H1 (cell line): ENCODE data around the gene AP5S1. TPM values are rescaled to one million over a fixed set of nuclear protein-coding genes. Genes with fewer than 3 reads are reported as not detected.

Source experiments
- CTCF ChIA-PET: fragments of 300-600 bp; sonication (Branson Sonifier 250); formaldehyde crosslinking; loops from one replicate; lab custom pipeline; 2021; ENCODE audit not compliant: partially characterized antibody; lab: Charles Lee
- POLR2A ChIA-PET: fragments of 300-600 bp; sonication (Branson Sonifier 250); formaldehyde crosslinking; loops from one replicate; lab custom pipeline; 2021; ENCODE audit warnings: inconsistent platforms; ENCODE audit not compliant: partially characterized antibody; lab: Charles Lee
- DNase-seq, 2 experiments: peaks; one replicate each; pipeline versions ENCODE4 v3.0.0 to v3.0.0-alpha.2; 2010 to 2022; ENCODE audit warnings: low spot score in 2 of 2, low read depth in 1 of 2, mixed read lengths in 1 of 2
- FAIRE-seq: peaks from 2 replicates; lab custom pipeline; 2011; peaks lifted over from hg19 to GRCh38; lab: Jason Lieb, UNC
- H2AFZ ChIP-seq: 2 replicates; pipeline ENCODE4 v1.8.1; 2012; ENCODE audit warnings: low read length, inconsistent platforms
- H2AK5ac ChIP-seq: 2 replicates; pipeline ENCODE4 v1.6.1; 2013; ENCODE audit warnings: low read depth, low read length
- H2BK120ac ChIP-seq: replicated peaks from 2 replicates; pipeline ENCODE3; 2013; ENCODE audit warnings: low read depth, low read length, inconsistent platforms
- H2BK12ac ChIP-seq: 2 replicates; pipeline ENCODE4 v1.6.1; 2013; ENCODE audit warnings: low read depth, low read length
- H2BK15ac ChIP-seq: 2 replicates; pipeline ENCODE4 v1.6.1; 2013; ENCODE audit warnings: low read length
- H2BK20ac ChIP-seq: 2 replicates; pipeline ENCODE4 v1.6.1; 2013; ENCODE audit warnings: low read length
- H2BK5ac ChIP-seq: 2 replicates; pipeline ENCODE4 v1.6.1; 2013; ENCODE audit warnings: low read depth, low read length
- H3K14ac ChIP-seq: 2 replicates; pipeline ENCODE4 v1.6.1; 2013; ENCODE audit warnings: inconsistent platforms; ENCODE audit not compliant: insufficient read length
- H3K18ac ChIP-seq: 2 replicates; pipeline ENCODE4 v1.6.1; 2013; ENCODE audit warnings: low read length; ENCODE audit errors: extremely low read depth
- H3K23ac ChIP-seq: 2 replicates; pipeline ENCODE4 v1.6.1; 2013; ENCODE audit warnings: inconsistent platforms; ENCODE audit not compliant: insufficient read length
- H3K23me2 ChIP-seq: 2 replicates; pipeline ENCODE4 v1.6.1; 2013; ENCODE audit warnings: low read depth, low read length
- H3K27ac ChIP-seq: 2 replicates; pipeline ENCODE4 v1.6.1; 2011; ENCODE audit warnings: low read depth, low read length, inconsistent platforms
- H3K27me3 ChIP-seq, 4 experiments: replicated peaks in 1 of 4; 1 replicate in 1 of 4; 2 replicates in 3 of 4; pipeline versions ENCODE4 v1.6.1 to v1.8.1; 2011 to 2013; ENCODE audit warnings: low read length in 3 of 4, mild to moderate bottlenecking in 3 of 4, inconsistent platforms in 2 of 4, mixed read lengths in 2 of 4, moderate library complexity in 1 of 4; ENCODE audit not compliant: control insufficient read depth in 3 of 4, insufficient read depth in 3 of 4; ENCODE audit errors: extremely low read depth in 1 of 4
- H3K36me3 ChIP-seq, 4 experiments: 2 replicates each; pipeline versions ENCODE4 v1.6.1 to v1.8.1; 2011 to 2013; ENCODE audit warnings: mild to moderate bottlenecking in 4 of 4, low read length in 3 of 4, moderate library complexity in 2 of 4, control low read depth in 1 of 4, inconsistent platforms in 1 of 4; ENCODE audit not compliant: insufficient read depth in 4 of 4, control insufficient read depth in 2 of 4
- H3K4ac ChIP-seq: replicated peaks from 2 replicates; pipeline ENCODE3; 2013; ENCODE audit warnings: low read length, low read depth, mixed read lengths, inconsistent platforms; ENCODE audit not compliant: insufficient read length
- H3K4me1 ChIP-seq, 4 experiments: replicated peaks in 1 of 4; 1 replicate in 1 of 4; 2 replicates in 3 of 4; pipeline versions ENCODE4 v1.6.1 to v1.8.1; 2011 to 2013; ENCODE audit warnings: low read length in 3 of 4, inconsistent platforms in 2 of 4, mixed read lengths in 1 of 4; ENCODE audit not compliant: insufficient read depth in 4 of 4, control insufficient read depth in 3 of 4
- H3K4me2 ChIP-seq, 2 experiments: 2 replicates each; pipeline versions ENCODE4 v1.6.1 to v1.8.1; 2011 to 2013; ENCODE audit warnings: low read depth in 2 of 2, low read length in 2 of 2, control low read depth in 1 of 2, inconsistent platforms in 1 of 2, mild to moderate bottlenecking in 1 of 2; ENCODE audit not compliant: insufficient read depth in 1 of 2
- H3K4me3 ChIP-seq, 4 experiments: fragments of 200-600, 300-600 bp in 1 of 4; sonication (generic), shearing (Covaris generic), sonication (Bioruptor Twin) in 1 of 4; 2 replicates each; pipeline versions ENCODE4 v1.5.1 to v1.8.1; 2011 to 2016; ENCODE audit warnings: low read length in 4 of 4, low read depth in 3 of 4, control low read depth in 2 of 4, inconsistent platforms in 2 of 4, mild to moderate bottlenecking in 2 of 4, mixed read lengths in 1 of 4, moderate library complexity in 1 of 4; ENCODE audit not compliant: insufficient read depth in 2 of 4; ENCODE audit errors: extremely low read depth in 1 of 4
- H3K56ac ChIP-seq: replicated peaks from 2 replicates; pipeline ENCODE3; 2013; ENCODE audit warnings: low read depth, mild to moderate bottlenecking, mixed read lengths, low read length, inconsistent platforms; ENCODE audit not compliant: insufficient read length
- H3K79me1 ChIP-seq: 2 replicates; pipeline ENCODE4 v1.6.1; 2013; ENCODE audit warnings: low read depth, low read length, control low read depth
- H3K79me2 ChIP-seq, 2 experiments: 2 replicates each; pipeline versions ENCODE4 v1.6.1 to v1.8.1; 2012 to 2013; ENCODE audit warnings: low read length in 2 of 2, mild to moderate bottlenecking in 2 of 2, inconsistent platforms in 1 of 2; ENCODE audit not compliant: insufficient read depth in 2 of 2, control insufficient read depth in 1 of 2
- H3K9ac ChIP-seq, 4 experiments: replicated peaks in 1 of 4; 1 replicate in 1 of 4; 2 replicates in 3 of 4; pipeline versions ENCODE4 v1.6.1 to v1.8.1; 2011 to 2013; ENCODE audit warnings: low read depth in 3 of 4, low read length in 3 of 4, control low read depth in 2 of 4, mild to moderate bottlenecking in 2 of 4, moderate library complexity in 2 of 4, inconsistent platforms in 1 of 4; ENCODE audit errors: extremely low read depth in 1 of 4
- H3K9me3 ChIP-seq, 2 experiments: 2 replicates each; pipeline versions ENCODE4 v1.6.1 to v1.8.1; 2012 to 2013; ENCODE audit warnings: mild to moderate bottlenecking in 2 of 2, moderate library complexity in 2 of 2, control low read depth in 1 of 2, inconsistent platforms in 1 of 2, low read depth in 1 of 2, low read length in 1 of 2, mixed read lengths in 1 of 2; ENCODE audit not compliant: insufficient read depth in 2 of 2
- H4K20me1 ChIP-seq, 2 experiments: replicated peaks in 1 of 2; 2 replicates each; pipeline versions ENCODE3 to v1.8.1; 2011 to 2013; ENCODE audit warnings: inconsistent platforms in 2 of 2, low read length in 2 of 2, mild to moderate bottlenecking in 1 of 2; ENCODE audit not compliant: insufficient read depth in 2 of 2, control insufficient read depth in 1 of 2
- H4K5ac ChIP-seq: 2 replicates; pipeline ENCODE4 v1.6.1; 2013; ENCODE audit warnings: low read length, low read depth, mixed read lengths, inconsistent platforms; ENCODE audit not compliant: insufficient read length
- H4K8ac ChIP-seq: 2 replicates; pipeline ENCODE4 v1.8.0; 2013; ENCODE audit warnings: mild to moderate bottlenecking, moderate library complexity, low read length, inconsistent platforms; ENCODE audit not compliant: insufficient read depth; ENCODE audit errors: extremely low read depth
- H4K91ac ChIP-seq: replicated peaks from 2 replicates; pipeline ENCODE3; 2013; ENCODE audit warnings: low read length, mixed read lengths, inconsistent platforms; ENCODE audit not compliant: insufficient read length
- ATF3 ChIP-seq: IDR thresholded peaks from 2 replicates; pipeline ENCODE4 v1.6.1; 2011; ENCODE audit warnings: low read depth, mild to moderate bottlenecking, low read length; ENCODE audit not compliant: insufficient read depth
- RBBP5 ChIP-seq: IDR thresholded peaks from 2 replicates; pipeline ENCODE4 v1.7.1; 2012; ENCODE audit warnings: low read depth, mild to moderate bottlenecking, inconsistent platforms, low read length, moderate library complexity, borderline replicate concordance
- WGBS, 2 experiments: shearing (Covaris generic) in 1 of 2; methylation state at CpG; one replicate each; pipeline versions ENCODE4 v1.1.6 to v1.1.7; 2013 to 2015; ENCODE audit warnings: low lambda C conversion rate in 2 of 2, mixed read lengths in 2 of 2, inconsistent platforms in 1 of 2, low coverage in 1 of 2, missing lambda C conversion rate in 1 of 2; ENCODE audit not compliant: insufficient replicate concordance in 2 of 2, insufficient coverage in 1 of 2, insufficient read length in 1 of 2; ENCODE audit errors: extremely low coverage in 1 of 2, missing lambda C conversion rate in 1 of 2; 5-methylcytosine and 5-hydroxymethylcytosine counted together
- polyA plus RNA-seq, 7 experiments: library from polyadenylated mRNA; depleted of rRNA in 3 of 7; stranded (reverse) in 5 of 7; unstranded in 2 of 7; fragments of >200 nt in 5 of 7; fragments of 200-250 nt in 2 of 7; gene quantifications; 1 replicate in 5 of 7; 2 replicates in 1 of 7; 4 replicates in 1 of 7; pipeline versions ENCODE4 v1.2.1 to v1.2.3, GENCODE V29; 2011 to 2013; ENCODE audit warnings: missing spikeins in 2 of 7, mixed read lengths in 2 of 7
- total RNA-seq: library from RNA; stranded (reverse); fragmentation: NEBNext Ultra II Directional; extraction: Animal tissue kit (Norgen Biotek cat#: 25700); gene quantifications from 2 replicates; pipeline ENCODE4 v1.2.1, GENCODE V29; 2021

Gene AP5S1
- total and polyA plus RNA-seq, 2 of the 8 experiments (the other 6 are each of a cell fraction or from before 2014, with no cell fraction given) = 3.3 to 3.7 TPM

- Histone ChIP-seq H3K79me1 (no peaks in the 10 kb centered on the region; the same call in 1 of the 2 replicates), H3K4me1 (peaks cover 10 to 32% (median 23%) of the 10 kb centered on the region in 4 experiments), H3K4ac (no peak overlapping the region), H4K8ac (no peak overlapping the region), H3K56ac (no peak overlapping the region), H3K27me3 (no peaks in the 10 kb centered on the region), H3K9me3 (no peaks in the 10 kb centered on the region), H4K5ac (no peak overlapping the region), H2AFZ (no peak overlapping the region), H2BK5ac (no peak overlapping the region), H2BK20ac (no peak overlapping the region), H2BK15ac (no peak overlapping the region), H4K91ac (no peak overlapping the region), H2BK12ac (no peak overlapping the region), H3K14ac (no peak overlapping the region), H3K79me2 (no peaks in the 10 kb centered on the region), H3K23ac (no peak overlapping the region), H4K20me1 (peaks cover 3% of the 10 kb centered on the region in 2 experiments), H3K9ac (no peak overlapping the region; a peak in 1 of 7 replicates), H3K4me3 (no peak overlapping the region), H3K18ac (no peak overlapping the region), H3K4me2 (no peak overlapping the region), H2BK120ac (no peak overlapping the region), H2AK5ac (no peak overlapping the region), H3K23me2 (no peaks in the 10 kb centered on the region), H3K27ac (no peak overlapping the region), H3K36me3 (peaks cover 4 to 35% (median 30%) of the 10 kb centered on the region in 4 experiments)
- DNase-seq (no peak), FAIRE-seq (no peak)
- ChIA-PET POLR2A (interaction anchor here (0.7 to 2.1 kb wide), 4 partner anchors 14 to 61 kb away, joined by 3 to 9 read pairs (median 3); partner anchors contain the start of gene AP5S1), CTCF (interaction anchor here (0.5 to 1.3 kb wide), 2 partner anchors 15 to 267 kb away, joined by 3 read pairs; no protein-coding TSS in a partner anchor)
- WGBS, 2 experiments = 88% methylated on average over 11 of the region's 11 CpGs; no CpG with 5 or more reads in 1 of the 2 experiments
- no peak for TF ChIP-seq RBBP5
- TF ChIP-seq ATF3 = no peak
Observed at GRCh38 chr20:3804254-3804751, 16.0 kb upstream of the AP5S1 start.
